GM19467 (cell line): Measurements from ENCODE around the gene CMSS1.

ENCODE experiments used
- ATAC-seq: cut with Tn5 transposase; IDR thresholded peaks from one replicate; pipeline ENCODE4 v1.9.1; 2021; ENCODE audit warnings: mild to moderate bottlenecking, moderate library complexity; ENCODE audit not compliant: unreplicated experiment

Gene CMSS1

DNA sequence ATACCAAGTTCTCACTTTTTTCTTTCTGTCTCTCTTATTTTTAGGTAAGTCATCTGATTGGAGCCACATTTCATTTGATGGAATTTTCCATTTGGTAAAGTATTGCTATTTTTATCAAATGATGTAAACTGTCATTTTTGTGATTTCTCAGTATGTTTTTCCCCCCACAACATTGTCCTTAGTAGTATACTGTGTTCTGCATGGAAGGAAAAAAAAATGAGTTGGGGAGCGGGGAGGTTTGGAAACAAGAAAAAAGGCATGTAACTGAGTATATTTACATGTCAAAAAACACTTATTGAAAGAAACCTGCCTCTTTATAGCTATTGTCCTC is 192.4 kb downstream of the CMSS1 start:
- no peak for ATAC-seq

DNA sequence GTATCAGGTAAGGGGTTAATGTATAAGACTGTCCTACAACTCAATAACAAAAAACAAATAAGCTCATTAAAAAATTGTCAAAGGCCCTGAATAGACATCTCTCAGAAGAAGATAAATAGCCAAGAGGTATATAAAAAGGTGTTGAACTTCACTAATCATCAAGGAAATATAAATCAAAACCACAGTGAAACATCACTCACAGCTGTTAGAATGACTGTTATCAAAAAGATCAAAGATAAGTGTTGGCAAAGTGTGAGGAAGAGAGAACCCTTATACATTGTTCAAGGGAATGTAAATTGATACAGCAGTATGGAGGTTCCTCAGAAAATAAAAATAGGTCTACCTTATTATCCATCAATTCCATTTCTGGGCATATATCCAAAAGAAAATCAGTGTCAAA is 201.1 kb downstream of the CMSS1 start:
- no peak for ATAC-seq

DNA sequence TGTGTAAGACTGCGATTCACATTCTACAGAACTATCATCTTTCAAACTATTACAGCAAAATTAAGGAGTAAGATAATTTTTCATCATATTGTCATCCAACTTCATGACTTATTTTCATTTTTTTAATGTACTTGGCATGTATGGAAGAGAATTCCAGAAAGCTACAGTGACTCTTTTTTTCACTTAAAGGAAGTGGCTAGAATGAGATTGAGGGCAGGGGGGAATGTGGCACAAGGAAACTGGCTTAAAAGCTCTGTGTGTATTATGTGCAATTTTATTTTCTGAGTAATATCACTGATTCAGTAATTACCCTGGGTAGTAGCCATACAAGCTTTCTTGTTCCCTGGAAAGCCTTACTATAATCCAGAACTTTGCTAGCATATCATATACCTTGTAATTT is 202.1 kb downstream of the CMSS1 start:
- ATAC-seq = no peak

DNA sequence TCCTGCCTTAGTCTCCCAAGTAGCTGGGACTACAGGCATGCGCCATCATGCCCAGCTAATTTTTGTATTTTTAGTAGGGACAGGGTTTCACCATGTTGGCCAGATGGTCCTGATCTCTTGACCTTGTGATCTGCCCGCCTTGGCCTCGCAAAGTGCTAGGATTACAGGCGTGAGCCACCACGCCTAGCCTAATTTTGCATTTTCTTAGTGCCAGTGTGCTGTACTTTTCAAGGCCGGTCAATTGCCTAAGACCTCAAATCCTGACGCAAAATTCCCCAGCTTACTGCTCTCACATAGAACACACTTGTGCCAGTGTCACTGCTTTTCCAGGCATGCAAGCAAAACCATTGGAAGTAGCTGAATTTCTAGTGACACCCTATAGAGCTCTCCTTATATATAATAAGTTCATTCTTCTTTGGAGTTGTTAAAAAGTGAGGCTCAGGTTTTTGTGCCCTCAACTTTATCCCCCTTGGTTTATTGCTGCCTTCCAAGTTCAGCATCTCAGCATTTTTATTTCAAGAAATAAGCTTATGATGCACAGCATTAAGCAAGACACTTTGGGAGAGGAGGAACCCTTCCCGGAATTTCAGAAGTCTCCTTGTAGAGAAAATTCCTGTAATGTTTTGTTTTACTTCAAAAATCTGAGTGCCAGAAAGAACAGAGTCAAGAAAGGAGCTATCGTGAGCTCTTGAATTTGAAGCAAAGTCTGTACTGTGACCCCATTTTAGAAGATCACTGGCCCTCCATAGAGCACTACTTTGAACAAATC is 203.4 kb downstream of the CMSS1 start:
- ATAC-seq = no peak

DNA sequence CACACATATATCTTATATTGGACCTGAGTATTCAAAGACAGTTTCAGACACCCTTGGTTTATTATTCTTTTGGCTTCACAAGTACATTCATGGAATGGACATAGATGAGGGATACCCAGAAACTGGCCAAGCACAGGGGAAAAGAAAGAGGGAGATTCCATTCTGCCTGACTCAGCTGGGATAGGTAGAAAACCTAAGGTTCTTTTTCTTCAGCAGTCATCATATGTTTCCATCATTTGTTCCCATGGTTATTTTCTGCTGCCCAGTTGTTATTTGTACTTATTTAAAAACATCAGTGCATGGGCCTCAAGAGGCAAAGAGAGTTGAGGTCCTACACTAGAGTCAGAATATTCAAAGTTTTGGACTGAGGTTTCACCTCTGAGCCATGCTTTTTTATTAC is 204.8 kb downstream of the CMSS1 start:
- ATAC-seq = no peak

DNA sequence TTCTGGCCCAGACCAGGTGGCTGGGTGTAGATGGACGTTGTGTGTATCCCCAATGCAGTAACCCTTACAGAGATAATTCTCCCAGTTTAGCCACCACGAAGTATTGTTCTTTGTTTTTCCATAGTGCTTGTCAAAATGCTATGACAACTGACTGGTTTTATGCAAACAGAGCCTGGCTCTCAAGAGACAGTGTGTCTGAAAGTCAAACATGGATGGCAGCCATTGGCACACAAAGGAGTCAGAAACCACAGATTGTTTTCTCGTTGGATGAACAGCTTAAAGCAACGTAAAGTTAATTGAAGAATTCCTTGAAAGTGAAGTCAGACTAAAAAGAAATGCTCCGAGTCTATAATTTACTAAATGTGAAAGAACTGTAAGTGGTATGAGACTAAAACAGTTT is 205.5 kb downstream of the CMSS1 start:
- no peak for ATAC-seq

DNA sequence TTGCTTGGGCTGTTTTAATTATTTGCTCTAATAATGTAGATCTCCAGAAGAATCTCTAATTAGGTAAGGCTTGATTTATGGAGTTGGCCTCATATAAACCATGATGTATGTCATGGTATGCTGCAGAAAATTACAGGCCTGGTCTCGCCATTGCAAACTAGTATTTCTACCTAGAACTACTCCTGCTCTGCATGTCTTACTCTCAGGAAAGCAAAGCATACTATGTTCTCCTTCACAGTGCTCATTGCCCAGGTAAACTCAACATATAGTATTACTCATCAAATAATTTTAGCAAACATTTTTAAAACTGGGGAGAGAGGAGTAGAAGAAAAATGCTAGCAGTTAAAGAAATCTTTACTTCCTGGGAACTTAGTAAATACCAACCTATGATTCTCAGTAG is 205.9 kb downstream of the CMSS1 start:
- ATAC-seq = no peak

DNA sequence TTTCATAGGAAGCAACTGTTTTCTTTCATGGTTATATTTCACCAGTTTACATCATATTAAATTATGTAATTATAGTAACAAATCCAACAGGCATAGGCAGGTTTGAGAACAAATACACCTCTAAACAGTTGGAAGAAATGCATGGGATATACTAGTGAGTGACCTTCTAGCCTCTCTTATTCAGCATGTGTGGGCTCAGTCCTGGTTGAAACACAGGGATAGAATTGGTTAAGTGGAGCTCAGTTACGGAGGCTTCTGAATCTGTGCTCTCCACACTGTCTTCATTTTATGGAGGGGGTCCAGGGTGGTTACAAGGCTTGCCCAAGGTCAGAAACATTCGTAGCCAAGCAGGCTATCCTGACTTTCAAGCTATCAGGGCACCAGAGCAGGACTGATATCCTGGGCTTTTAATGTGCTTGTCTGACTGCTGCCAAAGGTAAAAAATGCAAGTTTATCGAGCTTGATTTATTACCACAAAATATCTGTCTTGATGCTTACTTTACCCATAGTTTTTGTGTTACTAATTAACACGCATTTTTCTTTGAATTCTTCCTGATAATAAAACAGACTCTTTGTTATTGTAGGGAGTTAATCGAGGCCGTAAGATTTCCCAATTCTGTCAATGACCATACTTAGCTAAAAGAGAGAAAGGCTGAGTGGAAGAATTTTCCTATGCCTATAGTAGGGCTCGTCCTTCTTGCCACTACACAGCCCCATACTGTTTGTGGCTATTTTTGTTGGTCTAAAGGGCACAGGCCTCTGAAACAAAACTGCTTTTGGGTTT is 207.1 kb downstream of the CMSS1 start:
- ATAC-seq = no peak

DNA sequence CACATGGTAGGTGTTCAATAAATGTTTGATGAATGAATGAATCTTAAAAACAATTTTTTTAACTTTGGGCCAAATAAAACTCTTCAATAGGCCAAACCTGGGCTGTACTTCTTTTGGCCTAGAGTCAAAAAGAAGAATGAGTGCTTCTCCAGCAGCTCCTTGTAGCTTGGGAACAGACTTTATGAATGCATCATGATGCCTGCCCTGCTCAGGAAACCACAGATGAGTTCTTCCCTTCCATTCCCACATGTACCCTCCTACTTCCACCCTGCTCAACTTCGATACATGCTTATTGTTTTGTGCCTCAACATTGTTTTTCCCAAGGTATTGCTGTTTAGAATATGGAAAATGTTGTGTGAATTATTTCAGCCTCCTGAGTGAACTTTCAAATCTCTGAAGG is 209.7 kb downstream of the CMSS1 start:
- no peak for ATAC-seq

DNA sequence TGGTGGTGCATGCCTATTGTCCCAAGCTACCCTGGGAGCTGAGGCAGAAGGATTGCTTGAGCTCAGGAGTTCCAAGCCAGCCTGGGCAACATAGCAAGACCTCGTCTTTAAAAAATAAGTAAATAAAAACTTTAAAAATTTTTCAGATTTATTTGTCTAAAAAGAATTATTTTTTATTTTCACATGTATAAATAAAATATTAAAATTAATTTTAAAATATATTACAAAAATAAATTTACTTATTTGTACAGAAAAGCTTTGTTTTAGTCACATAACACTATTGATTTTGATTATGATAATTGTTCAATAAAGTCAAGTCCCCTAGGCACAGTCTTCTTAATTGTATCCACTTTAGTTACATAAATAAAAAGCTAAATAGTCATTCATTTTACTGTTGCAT is 211.4 kb downstream of the CMSS1 start:
- no peak for ATAC-seq

DNA sequence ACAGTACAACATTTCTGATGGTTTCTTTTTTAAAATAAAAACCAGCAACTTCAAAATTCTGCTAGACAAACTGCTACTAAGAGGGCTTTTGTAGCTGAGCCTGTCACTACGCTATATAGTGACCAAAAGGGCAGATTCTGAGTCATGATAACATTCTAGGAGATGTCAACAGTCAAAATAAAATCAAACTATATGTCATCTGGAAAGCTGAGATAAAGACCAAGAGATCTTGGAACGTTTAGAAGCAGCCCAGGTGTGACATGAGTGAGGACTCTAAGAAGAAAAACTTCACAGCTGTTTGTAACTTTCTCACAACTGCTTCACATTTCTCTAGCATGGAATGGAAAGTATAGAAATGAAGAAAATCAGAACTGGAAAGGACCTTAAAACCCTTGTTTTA is 212.0 kb downstream of the CMSS1 start:
- ATAC-seq = no peak

DNA sequence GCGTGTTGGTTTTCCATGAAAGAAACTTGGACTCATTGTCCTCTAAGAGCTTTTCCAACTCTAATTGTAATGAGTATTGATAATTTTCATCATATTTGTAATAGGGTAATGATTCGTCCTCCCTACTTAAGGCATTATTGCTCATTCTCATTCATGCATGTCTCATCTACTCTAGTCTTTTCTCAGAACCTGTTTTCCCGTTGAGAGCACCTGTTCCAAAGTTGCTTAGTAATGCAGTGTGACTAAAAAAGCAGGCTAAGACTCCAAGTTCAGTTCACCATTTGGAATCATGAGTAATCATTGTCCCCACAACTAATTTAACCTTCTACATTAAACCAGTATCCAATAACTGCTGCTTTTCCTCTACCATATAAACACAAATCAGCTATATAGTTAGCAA is 212.7 kb downstream of the CMSS1 start:
- no peak for ATAC-seq

DNA sequence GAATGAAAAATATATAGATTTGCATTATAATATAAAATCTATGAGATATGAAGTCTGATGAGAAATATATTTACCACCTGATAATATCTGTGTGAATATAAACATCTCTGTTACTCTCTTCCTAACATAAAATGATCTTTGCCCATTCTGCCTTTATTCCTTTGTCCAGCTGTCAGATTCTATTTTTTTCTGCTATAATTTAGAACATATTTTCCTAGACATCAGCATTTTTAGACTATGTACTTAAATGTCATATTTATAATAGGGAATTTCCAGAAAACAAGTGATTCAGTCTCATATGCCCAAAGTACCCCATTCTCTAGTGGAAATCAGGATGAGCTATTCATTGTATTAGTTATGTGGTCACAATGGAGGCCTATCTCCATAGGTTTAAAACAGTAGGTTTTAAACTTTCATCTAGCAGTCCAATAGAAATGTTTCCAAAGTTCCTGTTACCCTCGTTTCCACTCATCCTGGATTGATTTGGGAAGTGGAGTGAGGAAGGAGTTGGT is 213.3 kb downstream of the CMSS1 start:
- ATAC-seq = no peak

DNA sequence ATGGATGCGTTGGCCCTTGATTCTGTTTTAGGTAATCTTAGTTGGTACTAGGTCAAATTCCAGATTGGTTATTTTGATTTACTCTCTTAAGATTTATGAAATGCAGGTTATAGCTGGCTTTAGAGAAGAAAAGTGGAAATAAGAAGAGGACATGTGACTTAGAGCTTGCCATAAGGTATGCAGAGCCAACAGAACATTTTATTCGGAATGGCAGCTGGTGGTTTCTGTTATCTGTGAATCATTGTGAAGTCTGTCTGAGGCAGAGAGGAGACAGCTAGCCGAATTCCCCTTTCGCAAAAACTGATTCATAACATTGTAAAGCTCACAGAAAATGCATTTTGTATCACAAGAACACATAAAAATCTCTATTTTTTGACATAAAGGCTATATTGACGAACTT is 214.6 kb downstream of the CMSS1 start:
- ATAC-seq = no peak

DNA sequence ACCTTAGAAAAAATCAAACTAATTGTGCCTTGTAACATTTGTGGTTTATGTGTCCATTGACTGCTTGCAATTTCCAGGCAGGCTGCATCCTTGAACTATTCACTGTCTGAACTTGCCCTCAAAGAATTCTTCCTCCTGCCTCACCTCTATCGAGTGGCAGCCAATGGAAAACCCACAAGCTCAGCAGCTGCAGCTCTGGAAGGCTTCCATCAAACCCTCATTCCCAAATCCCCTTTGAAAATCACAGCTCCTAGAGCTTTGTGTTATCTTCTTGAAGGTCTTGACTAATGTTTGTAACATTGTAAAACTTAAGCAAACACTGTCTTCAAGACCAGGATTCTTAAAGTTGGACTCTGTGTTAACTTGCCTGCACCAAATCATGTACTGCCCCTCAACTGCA is 215.5 kb downstream of the CMSS1 start:
- ATAC-seq = no peak

DNA sequence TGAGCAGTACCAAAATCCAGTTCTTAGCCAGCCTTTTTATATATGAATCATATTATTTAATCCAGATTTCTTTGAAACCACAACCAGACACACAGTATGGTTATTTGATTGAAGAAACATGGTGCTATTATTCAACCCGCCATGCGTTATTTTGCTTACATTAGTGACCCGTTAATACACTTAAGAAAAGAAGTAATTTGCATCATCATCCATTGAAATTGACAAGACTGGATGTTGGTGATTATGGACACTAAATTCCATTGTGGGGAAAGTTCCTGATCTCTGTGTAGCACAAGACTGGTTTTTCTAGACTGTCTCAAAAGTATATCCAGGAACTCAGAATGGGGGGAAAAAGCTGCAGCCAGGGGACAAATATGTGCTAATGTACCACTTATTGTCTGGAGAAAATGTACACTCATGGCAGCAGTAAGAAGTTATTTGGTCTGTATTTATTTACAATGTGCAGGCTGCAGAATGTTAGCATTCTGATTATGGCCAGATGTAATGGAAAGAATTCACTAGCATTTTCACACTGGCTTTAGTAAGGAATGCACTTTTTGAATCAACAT is 216.3 kb downstream of the CMSS1 start:
- ATAC-seq = no peak

DNA sequence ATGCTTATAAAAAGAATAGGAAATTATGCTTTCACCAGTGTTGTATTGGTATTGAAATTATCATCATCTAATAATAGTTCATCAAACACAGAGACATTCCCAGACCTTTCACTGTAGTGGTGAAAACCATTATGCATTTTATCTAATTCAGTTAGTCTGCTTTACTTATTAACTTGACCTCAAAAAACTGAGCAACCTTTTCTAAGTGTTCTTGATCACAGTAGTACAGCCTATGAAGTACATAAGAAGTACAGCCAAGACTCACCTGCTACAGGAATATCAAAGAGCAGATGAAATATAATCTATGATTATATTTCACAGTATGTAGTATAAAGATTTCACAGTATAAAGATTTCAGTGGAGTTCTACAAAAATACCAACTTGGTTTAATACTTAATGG is 221.4 kb downstream of the CMSS1 start:
- ATAC-seq = no peak

DNA sequence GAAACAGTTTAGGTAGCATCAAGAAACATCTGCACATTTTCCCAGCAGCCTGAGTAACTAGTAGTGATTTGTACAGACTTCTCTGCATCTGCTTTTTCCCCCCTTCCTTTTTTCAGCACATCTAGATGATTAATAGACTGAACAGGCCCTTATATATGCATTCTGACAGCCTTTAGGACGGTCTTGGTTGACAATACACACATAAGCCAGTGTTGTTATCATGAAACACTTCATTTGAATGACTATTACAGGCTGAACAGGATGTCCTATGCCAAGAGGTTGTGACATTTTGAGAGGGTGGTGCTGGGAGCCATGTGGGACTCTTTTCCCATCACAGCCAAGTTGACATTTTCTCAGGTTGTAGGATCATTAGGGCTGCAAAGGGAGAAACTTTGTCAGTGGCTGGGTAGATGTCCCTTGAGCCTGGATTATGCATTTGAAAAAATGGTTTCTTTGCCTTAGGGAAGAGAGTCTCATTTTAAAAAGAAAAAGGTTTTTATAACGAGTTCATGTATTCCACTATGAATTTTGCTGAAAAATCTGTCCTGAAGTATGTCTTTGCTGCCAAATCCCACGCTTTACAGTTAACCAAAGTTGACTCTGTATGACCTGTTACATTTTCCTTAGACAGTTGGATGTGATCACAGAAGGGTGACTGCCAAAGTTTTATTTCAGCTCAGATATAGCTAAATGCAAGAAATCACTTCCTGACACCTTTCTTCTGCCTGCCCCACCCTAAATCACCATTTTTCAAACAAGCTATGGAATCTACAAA is 223.0 kb downstream of the CMSS1 start:
- ATAC-seq = no peak

DNA sequence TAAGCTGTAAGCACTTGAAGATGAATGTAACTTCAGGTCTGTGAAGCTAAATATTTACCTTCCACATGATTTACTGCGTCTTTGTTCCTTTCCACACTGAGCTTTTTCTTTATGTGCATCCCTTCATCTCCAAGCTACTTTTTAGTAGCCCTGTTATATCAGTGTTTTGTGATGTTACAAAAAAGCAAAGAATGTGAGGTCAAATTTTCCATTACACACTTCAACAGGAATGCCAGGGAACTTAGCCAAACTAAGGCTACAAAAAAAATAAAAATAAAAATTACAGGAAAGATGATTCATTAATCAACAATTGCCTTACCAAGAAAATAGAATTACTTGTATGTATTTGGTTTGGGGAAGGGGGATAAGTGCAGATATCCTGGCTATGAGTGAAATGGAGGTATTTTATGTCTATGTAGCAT is 223.7 kb downstream of the CMSS1 start:
- no peak for ATAC-seq

DNA sequence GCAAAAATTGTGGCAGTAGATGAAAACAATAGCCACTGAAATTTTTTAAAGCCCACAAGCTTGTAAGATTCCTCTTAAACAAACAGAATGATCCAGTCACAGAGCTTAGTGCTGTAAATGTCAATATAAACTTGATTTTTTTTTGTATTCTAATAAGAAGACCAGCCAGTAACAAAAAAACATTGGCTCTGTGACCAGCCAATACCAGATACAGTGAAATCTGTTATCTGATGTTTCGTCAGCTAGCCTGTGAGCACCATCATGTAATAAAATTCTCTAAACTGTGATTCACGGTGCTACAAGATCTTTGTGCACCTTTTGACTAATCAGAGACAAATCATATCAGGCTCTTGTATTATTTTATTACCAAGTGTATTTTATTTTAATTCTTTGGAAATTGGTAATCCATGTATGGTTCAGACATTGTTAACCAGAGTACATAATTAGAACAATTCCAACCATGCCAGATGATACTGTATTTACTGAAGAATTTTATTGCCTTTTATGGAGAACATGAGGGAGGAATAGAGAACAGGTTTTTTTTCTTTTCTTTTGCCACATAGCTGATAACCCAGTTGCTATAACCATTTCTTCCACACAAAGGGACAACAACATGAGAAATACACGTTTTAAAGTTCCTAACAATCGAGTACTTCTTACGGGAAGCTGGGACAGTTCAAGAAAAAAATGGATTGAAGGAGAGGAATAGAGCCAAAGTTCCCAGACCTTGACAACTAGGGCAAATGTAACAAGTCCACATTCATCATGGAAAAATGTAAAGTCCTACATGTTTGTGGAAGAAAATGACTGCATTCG is 224.7 kb downstream of the CMSS1 start:
- no peak for ATAC-seq

DNA sequence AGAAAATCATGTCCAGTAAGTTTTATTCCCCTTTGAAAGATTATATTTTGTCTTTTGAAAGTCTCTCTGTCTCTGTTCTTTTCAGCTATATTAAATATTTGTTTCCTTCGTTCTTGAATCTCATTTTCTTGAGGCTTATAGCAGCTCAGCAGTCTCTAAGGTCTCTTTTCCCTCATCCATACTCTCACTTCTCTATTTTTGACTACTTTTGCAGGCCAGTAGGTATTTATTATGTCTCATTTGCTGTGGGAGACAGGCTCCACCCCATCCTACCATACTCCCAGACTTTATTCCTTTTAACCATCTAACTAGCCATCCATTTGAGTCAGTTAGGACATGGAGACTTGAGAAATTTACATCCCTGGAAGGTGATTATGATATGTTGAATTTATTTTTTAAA is 225.6 kb downstream of the CMSS1 start:
- ATAC-seq = no peak
